Pons (tissue), 1 donor: ENCODE results near the gene PPARGC1A.

Experiments
- DNase-seq: peaks from one replicate; pipeline ENCODE4 v3.0.0-alpha.2; 2016; ENCODE audit warnings: low spot score

Gene PPARGC1A

GRCh38 chr4:23881674-23882337 is 8.0 kb downstream of the PPARGC1A start:
- DNase-seq = no peak

GRCh38 chr4:23881052-23881501 is 8.8 kb downstream of the PPARGC1A start:
- DNase-seq = no peak

- no peak for DNase-seq
Measured at GRCh38 chr4:23878912-23879732, 10.7 kb downstream of the PPARGC1A start.

GRCh38 chr4:23878246-23878891 is 11.5 kb downstream of the PPARGC1A start:
- no peak for DNase-seq

- no peak for DNase-seq
Measured at GRCh38 chr4:23877758-23878229, 12.1 kb downstream of the PPARGC1A start.

GRCh38 chr4:23876418-23877089 is 13.3 kb downstream of the PPARGC1A start:
- DNase-seq = no peak

- no peak for DNase-seq
Measured at GRCh38 chr4:23875317-23875716, 14.5 kb downstream of the PPARGC1A start.

- DNase-seq = no peak
Measured at GRCh38 chr4:23874536-23874901, 15.3 kb downstream of the PPARGC1A start.

- no peak for DNase-seq
Measured at GRCh38 chr4:23873717-23874535, 15.9 kb downstream of the PPARGC1A start.

GRCh38 chr4:23871426-23871825 is 18.4 kb downstream of the PPARGC1A start:
- no peak for DNase-seq

- no peak for DNase-seq
Measured at GRCh38 chr4:23866450-23867075, 23.3 kb downstream of the PPARGC1A start.

- no peak for DNase-seq
Measured at GRCh38 chr4:23861897-23862296, 27.9 kb downstream of the PPARGC1A start.

- DNase-seq = no peak
Measured at GRCh38 chr4:23860919-23861318, 28.9 kb downstream of the PPARGC1A start.

- peak; percentile 91 for DNase-seq
Measured at GRCh38 chr4:23857367-23857959, 32.4 kb downstream of the PPARGC1A start.

GRCh38 chr4:23856630-23857029 is 33.2 kb downstream of the PPARGC1A start:
- no peak for DNase-seq

GRCh38 chr4:23855912-23856605 is 33.8 kb downstream of the PPARGC1A start:
- peak; percentile 33 for DNase-seq

- no peak for DNase-seq
Measured at GRCh38 chr4:23853986-23854660, 35.7 kb downstream of the PPARGC1A start.

- DNase-seq = no peak
Measured at GRCh38 chr4:23851464-23851863, 38.4 kb downstream of the PPARGC1A start.

- DNase-seq = no peak
Measured at GRCh38 chr4:23847158-23847557, 42.7 kb downstream of the PPARGC1A start.
